ENCODE measurements around the gene GTPBP8.

GTPBP8 gene

DNA sequence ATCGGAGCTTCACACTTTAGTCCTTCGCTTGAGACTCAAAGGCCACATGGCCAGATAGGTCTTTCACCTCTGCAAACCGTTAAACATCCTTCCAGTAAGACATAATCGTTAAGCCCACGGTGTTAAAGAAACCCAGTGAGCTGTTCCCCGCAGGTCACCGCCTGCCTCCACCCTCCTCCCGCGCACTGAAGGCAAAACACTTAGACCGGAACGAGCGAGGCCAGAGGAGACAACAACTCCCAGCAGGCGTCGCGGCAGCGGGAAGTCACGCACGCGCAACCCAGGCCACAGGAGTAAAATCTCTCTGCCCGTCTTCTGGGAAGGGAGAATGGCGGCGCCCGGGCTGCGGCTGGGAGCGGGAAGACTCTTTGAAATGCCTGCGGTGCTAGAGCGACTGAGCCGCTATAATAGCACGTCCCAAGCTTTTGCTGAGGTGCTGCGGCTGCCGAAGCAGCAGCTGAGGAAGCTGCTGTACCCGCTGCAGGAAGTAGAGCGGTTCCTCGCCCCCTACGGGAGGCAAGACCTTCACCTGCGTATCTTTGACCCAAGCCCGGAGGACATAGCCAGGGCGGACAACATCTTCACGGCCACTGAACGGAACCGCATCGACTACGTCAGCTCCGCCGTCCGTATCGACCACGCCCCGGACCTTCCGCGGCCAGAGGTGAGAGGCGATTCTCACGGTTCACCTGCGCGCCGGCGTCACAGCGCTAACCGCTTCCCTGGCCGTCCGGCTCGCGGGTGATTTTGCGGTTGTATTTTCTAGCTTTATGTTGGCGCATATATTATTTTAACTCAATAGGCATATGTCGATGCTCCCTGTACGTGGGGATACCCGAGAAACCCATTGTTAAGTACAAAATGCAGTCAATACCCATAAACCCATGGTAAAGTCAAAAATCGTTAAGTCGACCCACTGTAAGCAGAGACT, at the start of gene GTPBP8:
Gene GTPBP8 (plus strand): TSS at position 313 of the 931 bp plus-strand sequence. CDS start 16 bp downstream, at position 329.
- TF ChIP-seq EZH2 (IDR thresholded peaks at IDR 0.05) = no peak
- TF ChIP-seq FOXP2 (optimal IDR thresholded peaks at IDR 0.05; ENCODE audit: control extremely low read depth, extremely low read length, insufficient read depth) = no peak
- TF ChIP-seq POLR2AphosphoS5 (IDR thresholded peaks at IDR 0.05; ENCODE audit: borderline replicate concordance, low read depth, low read length) = peak; percentile 95
- peak within 1 kb of the TSS; percentile 64; the same call in 1 of the 2 replicates for H3K27ac ChIP-seq
- no peaks in the 10 kb centered on the region; the same call in 1 of the 2 replicates for H3K36me3 ChIP-seq (ENCODE audit: insufficient read depth, low read length)
- H3K4me3 ChIP-seq = peak within 1 kb of the TSS; percentile 94
- H3K9ac ChIP-seq (ENCODE audit: insufficient read length) = peak within 1 kb of the TSS; percentile 88
- DNase-seq (ENCODE audit: low read depth, low spot score) = peak; percentile 44
- H3K9me3 ChIP-seq (ENCODE audit: low read depth, low read length) = no peaks in the 10 kb centered on the region

DNA sequence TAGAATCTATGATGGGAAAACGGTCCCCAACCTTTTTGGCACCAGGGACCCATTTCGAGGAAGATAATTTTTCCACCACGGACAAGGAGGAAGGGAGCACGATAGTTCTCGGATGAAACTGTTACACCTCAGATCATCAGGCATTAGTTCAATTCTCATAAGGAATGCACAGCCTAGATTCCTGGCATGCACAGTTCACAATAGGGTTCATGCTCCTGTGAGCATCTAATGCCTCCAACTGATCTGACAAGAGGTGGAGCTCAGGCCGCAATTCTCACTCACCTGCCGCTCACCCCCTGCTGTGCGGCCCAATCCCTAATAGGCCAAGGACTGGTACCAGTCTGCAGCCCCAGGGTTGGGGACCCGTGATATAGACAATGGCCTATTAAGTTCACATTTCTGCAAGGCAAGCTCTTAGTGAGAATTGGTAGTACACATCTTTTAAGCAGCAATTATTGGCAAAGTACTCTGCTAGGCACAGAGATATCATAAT, 42.4 kb upstream of the GTPBP8 start:
- Histone ChIP-seq H3K36me3 (ENCODE audit: insufficient read depth, low read length) (no peaks in the 10 kb centered on the region), H3K9me3 (ENCODE audit: low read depth, low read length) (peaks cover 3% of the 10 kb centered on the region; the same call in 1 of the 2 replicates), H3K27ac (no peak overlapping the region), H3K9ac (ENCODE audit: insufficient read length) (no peak overlapping the region), H3K4me3 (no peak overlapping the region)
- no peak for DNase-seq (ENCODE audit: low read depth, low spot score)
- TF ChIP-seq POLR2AphosphoS5 (IDR thresholded peaks at IDR 0.05; ENCODE audit: borderline replicate concordance, low read depth, low read length) (no peak), EZH2 (IDR thresholded peaks at IDR 0.05) (no peak), FOXP2 (optimal IDR thresholded peaks at IDR 0.05; ENCODE audit: control extremely low read depth, extremely low read length, insufficient read depth) (no peak)

DNA sequence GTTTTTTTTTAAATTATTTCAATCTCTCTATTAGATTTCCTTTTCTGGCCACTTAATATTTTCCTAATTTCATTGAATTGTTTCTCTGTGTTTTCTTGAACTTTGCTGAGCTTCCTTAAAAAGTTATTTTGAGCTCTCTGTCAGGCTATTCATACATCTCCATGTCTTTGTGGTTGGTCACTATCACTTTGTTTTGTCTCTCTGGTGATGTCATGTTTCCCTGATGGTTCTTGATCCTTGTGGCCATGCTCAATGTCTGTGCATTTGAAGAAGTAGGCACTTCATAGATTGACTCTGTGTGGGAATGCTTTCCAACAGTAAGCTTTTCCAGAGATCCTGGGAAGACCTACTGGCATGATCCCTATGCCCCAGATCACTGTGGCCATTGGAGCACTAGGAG, 34.4 kb upstream of the GTPBP8 start:
- no peak for DNase-seq (ENCODE audit: low read depth, low spot score)
- no peak overlapping the region for H3K27ac ChIP-seq
- no peak overlapping the region for H3K9ac ChIP-seq (ENCODE audit: insufficient read length)
- H3K4me3 ChIP-seq = no peak overlapping the region
- no peaks in the 10 kb centered on the region; the same call in 1 of the 2 replicates for H3K36me3 ChIP-seq (ENCODE audit: insufficient read depth, low read length)
- H3K9me3 ChIP-seq (ENCODE audit: low read depth, low read length) = no peaks in the 10 kb centered on the region
- no peak for TF ChIP-seq FOXP2 (optimal IDR thresholded peaks at IDR 0.05; ENCODE audit: control extremely low read depth, extremely low read length, insufficient read depth)

GRCh38 chr3:112958811-112959560, 31.8 kb upstream of the GTPBP8 start:
- H3K36me3 ChIP-seq (ENCODE audit: insufficient read depth, low read length) = no peaks in the 10 kb centered on the region; the same call in 1 of the 2 replicates
- peak overlapping the region; percentile 77 for H3K9ac ChIP-seq (ENCODE audit: insufficient read length)
- DNase-seq (ENCODE audit: low read depth, low spot score) = peak; percentile 22
- peak overlapping the region; percentile 63 for H3K4me3 ChIP-seq
- TF ChIP-seq POLR2AphosphoS5 (IDR thresholded peaks at IDR 0.05; ENCODE audit: borderline replicate concordance, low read depth, low read length) (no peak), EZH2 (IDR thresholded peaks at IDR 0.05) (no peak), FOXP2 (optimal IDR thresholded peaks at IDR 0.05; ENCODE audit: control extremely low read depth, extremely low read length, insufficient read depth) (no peak)
- H3K27ac ChIP-seq = peak overlapping the region; percentile 98
- H3K9me3 ChIP-seq (ENCODE audit: low read depth, low read length) = no peaks in the 10 kb centered on the region; the same call in 1 of the 2 replicates

DNA sequence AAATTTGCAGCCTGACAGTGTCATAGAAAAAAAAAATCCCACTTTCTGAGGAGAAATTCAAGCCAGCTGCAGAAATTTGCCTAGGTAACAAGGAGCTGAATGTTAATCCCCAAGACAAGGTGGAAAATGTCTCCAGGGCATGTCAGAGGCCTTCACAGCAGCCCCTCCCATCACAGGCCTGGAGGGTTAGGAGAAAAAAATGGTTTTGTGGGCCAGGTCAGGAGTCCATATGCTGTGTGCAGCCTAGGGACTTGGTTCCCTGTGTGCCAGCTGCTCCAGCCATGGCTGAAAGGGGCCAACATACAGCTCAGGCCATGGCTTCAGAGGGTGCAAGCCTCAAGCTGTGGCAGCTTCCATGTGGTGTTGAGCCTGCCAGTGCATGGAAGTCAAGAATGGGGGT, 27.1 kb upstream of the GTPBP8 start:
- H3K9ac ChIP-seq (ENCODE audit: insufficient read length) = no peak overlapping the region
- H3K27ac ChIP-seq = no peak overlapping the region
- no peaks in the 10 kb centered on the region; the same call in 1 of the 2 replicates for H3K36me3 ChIP-seq (ENCODE audit: insufficient read depth, low read length)
- TF ChIP-seq EZH2 (IDR thresholded peaks at IDR 0.05) (no peak), FOXP2 (optimal IDR thresholded peaks at IDR 0.05; ENCODE audit: control extremely low read depth, extremely low read length, insufficient read depth) (no peak), POLR2AphosphoS5 (IDR thresholded peaks at IDR 0.05; ENCODE audit: borderline replicate concordance, low read depth, low read length) (no peak)
- no peak overlapping the region for H3K4me3 ChIP-seq
- no peak for DNase-seq (ENCODE audit: low read depth, low spot score)
- H3K9me3 ChIP-seq (ENCODE audit: low read depth, low read length) = no peaks in the 10 kb centered on the region; the same call in 1 of the 2 replicates

DNA sequence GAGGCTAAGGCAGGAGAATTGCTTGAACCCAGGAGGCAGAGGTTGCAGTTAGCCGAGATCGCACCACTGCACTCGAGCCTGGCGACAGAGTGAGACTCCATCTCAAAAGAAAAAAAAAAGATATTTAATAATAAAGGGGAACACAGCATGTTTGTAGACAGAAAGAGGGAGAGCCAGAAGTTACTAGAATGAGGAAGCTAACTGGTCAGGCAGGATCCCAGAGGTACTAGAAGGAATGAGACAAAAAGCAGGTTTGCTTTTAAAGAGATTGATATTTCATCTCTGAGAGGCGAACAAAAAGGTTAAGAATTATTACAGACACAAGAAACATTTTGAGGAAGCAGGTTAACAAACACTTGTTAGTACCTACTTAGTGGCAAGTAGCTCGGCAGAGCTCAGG, 25.1 kb upstream of the GTPBP8 start:
- no peak for TF ChIP-seq POLR2AphosphoS5 (IDR thresholded peaks at IDR 0.05; ENCODE audit: borderline replicate concordance, low read depth, low read length)
- TF ChIP-seq FOXP2 (optimal IDR thresholded peaks at IDR 0.05; ENCODE audit: control extremely low read depth, extremely low read length, insufficient read depth) = no peak
- TF ChIP-seq EZH2 (IDR thresholded peaks at IDR 0.05) = no peak
- Histone ChIP-seq H3K27ac (no peak overlapping the region), H3K4me3 (no peak overlapping the region), H3K9ac (ENCODE audit: insufficient read length) (no peak overlapping the region), H3K36me3 (ENCODE audit: insufficient read depth, low read length) (no peaks in the 10 kb centered on the region; the same call in 1 of the 2 replicates), H3K9me3 (ENCODE audit: low read depth, low read length) (no peaks in the 10 kb centered on the region; the same call in 1 of the 2 replicates)
- no peak for DNase-seq (ENCODE audit: low read depth, low spot score)

- no peaks in the 10 kb centered on the region; the same call in 1 of the 2 replicates for H3K36me3 ChIP-seq (ENCODE audit: insufficient read depth, low read length)
- no peak overlapping the region for H3K27ac ChIP-seq
These were observed 24.2 kb upstream of the GTPBP8 start for GRCh38 chr3:112966633-112967032.

DNA sequence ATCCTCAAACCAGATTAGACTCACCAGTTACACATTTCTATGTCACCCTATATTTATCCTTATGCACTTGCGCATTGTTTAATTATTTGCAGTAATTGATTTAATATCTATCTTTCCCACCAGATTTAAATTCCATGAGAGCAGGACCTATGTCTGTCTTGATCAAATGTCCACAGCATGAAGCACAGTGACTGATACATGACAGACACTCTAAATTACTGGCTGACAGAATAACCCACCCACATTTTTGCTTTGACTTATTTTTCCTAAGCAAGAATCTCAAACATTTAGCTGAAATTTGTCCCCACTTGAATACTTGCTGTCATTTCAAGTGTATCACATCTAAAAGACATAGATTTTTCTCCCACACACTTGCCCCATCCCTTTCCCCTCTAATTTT, 23.4 kb upstream of the GTPBP8 start:
- no peak for DNase-seq (ENCODE audit: low read depth, low spot score)
- Histone ChIP-seq H3K9me3 (ENCODE audit: low read depth, low read length) (no peaks in the 10 kb centered on the region; the same call in 1 of the 2 replicates), H3K36me3 (ENCODE audit: insufficient read depth, low read length) (no peaks in the 10 kb centered on the region), H3K4me3 (no peak overlapping the region), H3K27ac (no peak overlapping the region), H3K9ac (ENCODE audit: insufficient read length) (no peak overlapping the region)
- no peak for TF ChIP-seq POLR2AphosphoS5 (IDR thresholded peaks at IDR 0.05; ENCODE audit: borderline replicate concordance, low read depth, low read length)
- TF ChIP-seq EZH2 (IDR thresholded peaks at IDR 0.05) = no peak
- TF ChIP-seq FOXP2 (optimal IDR thresholded peaks at IDR 0.05; ENCODE audit: control extremely low read depth, extremely low read length, insufficient read depth) = no peak

More at GRCh38 chr3:112966633-112967032, 24.2 kb upstream of the GTPBP8 start:
- H3K4me3 ChIP-seq = no peak overlapping the region
- no peak overlapping the region for H3K9ac ChIP-seq (ENCODE audit: insufficient read length)
- no peaks in the 10 kb centered on the region; the same call in 1 of the 2 replicates for H3K9me3 ChIP-seq (ENCODE audit: low read depth, low read length)
- no peak for TF ChIP-seq EZH2 (IDR thresholded peaks at IDR 0.05)
- no peak for TF ChIP-seq FOXP2 (optimal IDR thresholded peaks at IDR 0.05; ENCODE audit: control extremely low read depth, extremely low read length, insufficient read depth)
- TF ChIP-seq POLR2AphosphoS5 (IDR thresholded peaks at IDR 0.05; ENCODE audit: borderline replicate concordance, low read depth, low read length) = no peak
- DNase-seq (ENCODE audit: low read depth, low spot score) = no peak
